Upper lobe of left lung (tissue), 6 donors: ENCODE data around the gene FGF1. TPM values are rescaled to one million over a fixed set of nuclear protein-coding genes. Genes with fewer than 3 reads are reported as not detected.
"Not testable (repeated sequence)": the region's sequence is repeated elsewhere in the genome, so short reads cannot be mapped to it uniquely, and the experiment has no call there.

ENCODE experiments used
- ATAC-seq, 2 donors: fragments of 200-7000 bp; cut with Tn5 transposase; one replicate each; pipeline ENCODE4 v1.9.1; 2022; ENCODE audit warnings: mild to moderate bottlenecking in 2 of 2, moderate library complexity in 2 of 2; ENCODE audit not compliant: low FRiP score in 2 of 2
- DNase-seq, 2 donors: peaks; one replicate each; pipeline ENCODE4 v3.0.0-alpha.2; 2019 to 2020
- H3K27ac ChIP-seq, 4 donors: fragments of 200-600 bp; sonication (generic); one replicate each; pipeline ENCODE4 v1.5.1; 2016 to 2019
- H3K27me3 ChIP-seq, 4 donors: fragments of 200-600 bp; sonication (generic); one replicate each; pipeline ENCODE4 v1.5.1; 2017 to 2019
- H3K36me3 ChIP-seq, 4 donors: fragments of 200-600 bp; sonication (generic); one replicate each; pipeline ENCODE4 v1.5.1; 2016 to 2019
- H3K4me1 ChIP-seq, 4 donors: fragments of 200-600 bp; sonication (generic); one replicate each; pipeline ENCODE4 v1.5.1; 2018 to 2019
- H3K4me3 ChIP-seq, 4 donors: fragments of 200-600 bp; sonication (generic); one replicate each; pipeline ENCODE4 v1.5.1; 2017 to 2019; ENCODE audit warnings: mild to moderate bottlenecking in 2 of 4, moderate library complexity in 1 of 4
- H3K9me3 ChIP-seq, 4 donors: fragments of 200-600 bp; sonication (generic); one replicate each; pipeline ENCODE4 v1.5.1; 2018 to 2019
- EP300 ChIP-seq, 4 donors: sonication (generic); formaldehyde crosslinking; IDR thresholded peaks; one replicate each; pipeline ENCODE4 v1.5.1; 2017; ENCODE audit warnings: antibody characterized with exemption in 4 of 4, control low read depth in 2 of 4
- POLR2A ChIP-seq, 4 donors: fragments of 450-650 bp; IDR thresholded peaks; one replicate each; pipeline ENCODE4 v1.5.1; 2016 to 2017; ENCODE audit warnings: antibody characterized with exemption in 4 of 4, mild to moderate bottlenecking in 2 of 4
- POLR2AphosphoS5 ChIP-seq, 2 donors: sonication (generic); formaldehyde crosslinking; IDR thresholded peaks; one replicate each; pipeline ENCODE4 v1.5.1; 2017; ENCODE audit warnings: antibody characterized with exemption in 2 of 2
- WGBS, 2 donors: methylation state at CpG; one replicate each; pipeline ENCODE4 v1.1.5; 2017 to 2018; 5-methylcytosine and 5-hydroxymethylcytosine counted together
- total RNA-seq, 6 donors: library from RNA; depleted of rRNA in 4 of 6; stranded (reverse); fragments of >200 nt in 4 of 6; gene quantifications; one replicate each; pipeline versions ENCODE4 v1.1.0 to v1.2.1, GENCODE V29; 2016 to 2021
- TF ChIP-seq, protein P1 (sequence below), 6 experiments: fragments of 450-650 bp in 4 of 6; fragments of 200-600 bp in 2 of 6; sonication (generic) in 2 of 6; IDR thresholded peaks; one replicate each; pipeline ENCODE4 v1.5.1; 2016 to 2019; ENCODE audit warnings: antibody characterized with exemption in 6 of 6
- donor health status: DM: no; HTN: no; CAD: no; lungs with moderate emphysema.
- donor health status: DM: no; HTN: yes; CAD: no; lungs with severe emphysema.

FGF1 gene
- total RNA-seq, 6 donors from 2014 or later = 0.63 to 1.3 (median 0.77) TPM; not detected in 2

DNA sequence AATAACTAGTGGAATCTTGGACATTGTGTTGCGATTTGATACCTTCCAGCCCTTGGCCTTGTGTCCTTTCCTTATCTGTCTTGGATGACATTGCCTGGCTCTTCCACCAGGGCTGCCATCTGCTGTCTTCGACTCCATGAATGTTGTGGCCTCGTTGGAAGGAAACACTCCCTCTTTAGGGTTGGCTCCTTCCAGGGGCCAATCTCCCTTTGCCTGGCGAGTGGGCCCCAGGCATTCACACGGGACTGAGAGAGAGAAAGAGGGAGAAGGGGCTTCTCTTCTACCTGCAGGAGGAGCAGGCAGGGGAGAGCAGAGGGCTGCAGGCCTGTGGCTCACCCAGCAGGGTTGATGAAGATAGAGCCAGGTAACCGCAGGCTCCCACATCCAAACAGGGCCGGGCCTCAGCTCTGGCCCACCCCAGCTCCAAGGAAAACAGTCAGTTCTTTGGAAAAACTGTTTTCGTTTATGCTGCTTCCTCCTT lies 31.3 kb downstream of the FGF1 start:
- H3K36me3 ChIP-seq = no peaks in the 10 kb centered on the region
- TF ChIP-seq POLR2AphosphoS5 (IDR thresholded peaks at IDR 0.05) = no peak
- TF ChIP-seq, protein P1, sequence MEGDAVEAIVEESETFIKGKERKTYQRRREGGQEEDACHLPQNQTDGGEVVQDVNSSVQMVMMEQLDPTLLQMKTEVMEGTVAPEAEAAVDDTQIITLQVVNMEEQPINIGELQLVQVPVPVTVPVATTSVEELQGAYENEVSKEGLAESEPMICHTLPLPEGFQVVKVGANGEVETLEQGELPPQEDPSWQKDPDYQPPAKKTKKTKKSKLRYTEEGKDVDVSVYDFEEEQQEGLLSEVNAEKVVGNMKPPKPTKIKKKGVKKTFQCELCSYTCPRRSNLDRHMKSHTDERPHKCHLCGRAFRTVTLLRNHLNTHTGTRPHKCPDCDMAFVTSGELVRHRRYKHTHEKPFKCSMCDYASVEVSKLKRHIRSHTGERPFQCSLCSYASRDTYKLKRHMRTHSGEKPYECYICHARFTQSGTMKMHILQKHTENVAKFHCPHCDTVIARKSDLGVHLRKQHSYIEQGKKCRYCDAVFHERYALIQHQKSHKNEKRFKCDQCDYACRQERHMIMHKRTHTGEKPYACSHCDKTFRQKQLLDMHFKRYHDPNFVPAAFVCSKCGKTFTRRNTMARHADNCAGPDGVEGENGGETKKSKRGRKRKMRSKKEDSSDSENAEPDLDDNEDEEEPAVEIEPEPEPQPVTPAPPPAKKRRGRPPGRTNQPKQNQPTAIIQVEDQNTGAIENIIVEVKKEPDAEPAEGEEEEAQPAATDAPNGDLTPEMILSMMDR (IDR thresholded peaks at IDR 0.05) = no peak
- TF ChIP-seq EP300 (IDR thresholded peaks at IDR 0.05) = no peak
- TF ChIP-seq POLR2A (IDR thresholded peaks at IDR 0.05) = no peak
- H3K4me3 ChIP-seq = no peak overlapping the region
- H3K4me1 ChIP-seq = peaks cover 0 to 8% (median 3%) of the 10 kb centered on the region in 4 donors
- 66 to 72% methylated on average over 8 of the region's 8 CpGs for WGBS, 2 donors
- no peak for DNase-seq
- peak overlapping the region in 1 of 4 donors; percentile 18 for H3K27ac ChIP-seq
- ATAC-seq = no peak
- H3K9me3 ChIP-seq = no peaks in the 10 kb centered on the region
- H3K27me3 ChIP-seq = no peaks in the 10 kb centered on the region

DNA sequence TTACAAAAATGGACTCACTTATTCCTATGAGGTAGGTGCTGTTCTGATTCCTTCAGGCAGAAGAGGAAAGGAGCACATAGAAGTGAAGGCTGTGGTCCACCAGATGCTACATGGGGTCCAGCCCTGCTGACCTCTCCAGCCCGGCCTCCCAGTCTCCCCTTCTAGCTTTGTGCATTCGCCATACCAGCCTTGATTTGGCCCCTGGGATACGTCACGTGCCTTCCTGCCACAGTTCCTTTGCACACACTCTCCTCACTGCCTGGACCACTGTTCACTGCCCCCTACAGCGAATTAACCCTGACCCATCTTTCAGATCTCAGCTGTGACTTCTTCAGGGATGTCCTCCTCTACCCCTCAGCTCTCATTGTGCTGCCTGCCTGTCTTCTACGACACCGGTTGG lies 32.6 kb downstream of the FGF1 start:
- TF ChIP-seq POLR2A (IDR thresholded peaks at IDR 0.05) (no peak), EP300 (IDR thresholded peaks at IDR 0.05) (no peak), POLR2AphosphoS5 (IDR thresholded peaks at IDR 0.05) (no peak)
- no peaks in the 10 kb centered on the region for H3K36me3 ChIP-seq
- H3K4me1 ChIP-seq = peaks cover 0 to 8% (median 3%) of the 10 kb centered on the region in 4 donors
- no peak overlapping the region for H3K4me3 ChIP-seq
- DNase-seq (no peak), ATAC-seq (no peak)
- 91 to 93% methylated on average over 7 of the region's 7 CpGs for WGBS, 2 donors
- no peaks in the 10 kb centered on the region for H3K27me3 ChIP-seq
- H3K9me3 ChIP-seq = no peaks in the 10 kb centered on the region
- no peak overlapping the region for H3K27ac ChIP-seq

DNA sequence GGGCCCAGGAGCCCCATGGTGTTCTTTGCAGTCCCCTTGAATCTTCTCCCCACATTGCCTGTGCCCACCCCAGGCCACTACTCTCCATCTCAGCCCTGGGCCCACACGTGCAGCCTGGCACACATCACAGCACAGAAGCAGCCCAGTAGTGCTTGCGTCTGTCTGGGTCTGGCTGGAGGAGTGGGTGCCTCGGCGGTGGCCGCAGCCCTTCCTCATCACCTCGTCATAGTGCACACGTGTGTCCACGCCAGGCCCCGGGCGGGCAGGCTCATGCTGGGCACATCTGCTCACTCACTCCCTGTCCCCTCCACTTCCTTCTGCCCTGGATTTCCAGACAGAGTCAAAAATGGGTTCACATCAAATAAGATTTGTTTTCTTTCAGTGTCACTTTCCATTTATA lies 33.3 kb downstream of the FGF1 start:
- Histone ChIP-seq H3K27me3 (no peaks in the 10 kb centered on the region), H3K4me1 (peaks cover 0 to 8% (median 3%) of the 10 kb centered on the region in 4 donors), H3K4me3 (no peak overlapping the region), H3K36me3 (no peaks in the 10 kb centered on the region), H3K9me3 (no peaks in the 10 kb centered on the region), H3K27ac (peak overlapping the region in 1 of 4 donors; percentile 12)
- WGBS, 2 donors = 88 to 93% methylated on average over 10 of the region's 10 CpGs
- DNase-seq = peak in 1 of 2 donors; percentile 73
- no peak for TF ChIP-seq EP300 (IDR thresholded peaks at IDR 0.05)
- no peak for TF ChIP-seq POLR2A (IDR thresholded peaks at IDR 0.05)
- TF ChIP-seq, protein P1 (IDR thresholded peaks at IDR 0.05) = no peak
- no peak for TF ChIP-seq POLR2AphosphoS5 (IDR thresholded peaks at IDR 0.05)
- ATAC-seq = peak in 1 of 2 donors; percentile 56

DNA sequence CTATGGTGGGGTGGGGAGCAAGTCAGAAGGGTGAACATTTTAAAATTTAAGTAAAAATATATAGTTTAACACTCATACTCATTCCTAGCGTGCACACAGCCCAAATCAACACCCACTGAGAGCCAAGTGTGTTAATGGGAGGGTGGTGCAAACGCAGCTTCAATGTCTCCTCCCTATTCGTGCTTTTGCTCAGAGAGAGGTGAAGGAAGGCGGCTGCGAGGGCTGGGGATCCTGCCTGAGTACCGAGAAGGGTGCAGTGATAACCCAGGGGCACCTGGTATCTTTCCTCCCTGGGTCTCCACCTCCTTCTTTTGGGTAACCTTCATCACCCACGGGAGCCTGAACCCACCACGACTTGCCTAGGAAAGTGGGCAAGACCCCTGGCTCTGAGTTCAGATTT lies 35.0 kb downstream of the FGF1 start:
- TF ChIP-seq EP300 (IDR thresholded peaks at IDR 0.05) = no peak
- TF ChIP-seq, protein P1 (IDR thresholded peaks at IDR 0.05) = no peak
- TF ChIP-seq POLR2A (IDR thresholded peaks at IDR 0.05) = no peak
- no peaks in the 10 kb centered on the region for H3K9me3 ChIP-seq
- H3K36me3 ChIP-seq = no peaks in the 10 kb centered on the region
- H3K27me3 ChIP-seq = no peaks in the 10 kb centered on the region
- DNase-seq (no peak), ATAC-seq (no peak)
- H3K4me3 ChIP-seq = no peak overlapping the region
- peaks cover 0 to 6% (median 1%) of the 10 kb centered on the region in 4 donors for H3K4me1 ChIP-seq
- WGBS, 2 donors = 68 to 74% methylated on average over 8 of the region's 8 CpGs
- no peak overlapping the region for H3K27ac ChIP-seq

DNA sequence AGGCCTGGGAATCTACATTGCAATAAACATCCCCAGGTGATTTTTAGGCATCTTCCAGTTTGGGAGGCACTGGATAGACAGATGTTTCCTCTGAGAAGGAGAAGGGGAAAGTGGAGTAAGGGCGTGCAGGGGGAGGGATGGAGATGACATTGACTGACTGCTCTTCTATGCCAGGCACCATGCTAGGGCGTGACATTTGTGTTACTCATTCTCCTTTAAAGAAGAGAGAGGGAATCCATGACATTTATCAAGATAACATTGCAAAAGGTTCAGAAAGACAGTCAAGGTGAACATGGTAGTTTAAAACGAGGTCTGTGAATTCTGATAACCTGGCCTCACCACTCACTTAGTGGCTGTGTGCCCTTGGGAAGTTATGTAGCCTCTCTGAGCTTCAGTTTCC lies 35.8 kb downstream of the FGF1 start:
- no peak for ATAC-seq
- TF ChIP-seq EP300 (IDR thresholded peaks at IDR 0.05) = no peak
- TF ChIP-seq, protein P1 (IDR thresholded peaks at IDR 0.05) = no peak
- no peak for TF ChIP-seq POLR2A (IDR thresholded peaks at IDR 0.05)
- no peak for TF ChIP-seq POLR2AphosphoS5 (IDR thresholded peaks at IDR 0.05)

DNA sequence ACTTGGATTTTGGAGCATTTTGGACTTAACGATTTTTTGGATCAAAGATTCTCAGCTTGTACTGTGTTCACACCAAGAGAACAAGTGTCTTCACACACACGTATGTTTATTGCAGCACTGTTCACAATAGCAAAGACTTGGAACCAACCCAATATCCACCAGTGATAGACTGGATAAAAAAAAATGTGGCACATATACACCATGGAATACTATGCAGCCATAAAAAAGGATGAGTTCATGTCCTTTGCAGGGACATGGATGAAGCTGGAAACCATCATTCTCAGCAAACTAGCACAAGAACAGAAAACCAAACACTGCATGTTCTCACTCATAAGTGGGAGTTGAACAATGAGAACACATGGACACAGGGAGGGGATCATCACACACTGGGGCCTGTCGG lies 37.8 kb downstream of the FGF1 start:
- not testable (repeated sequence) for DNase-seq, H3K4me1 ChIP-seq, ATAC-seq, H3K4me3 ChIP-seq, H3K27me3 ChIP-seq, H3K9me3 ChIP-seq, H3K27ac ChIP-seq, H3K36me3 ChIP-seq
- 94 to 98% methylated on average over 2 of the region's 3 CpGs for WGBS, 2 donors

More for the DNA sequence above, 35.8 kb downstream of the FGF1 start:
- Histone ChIP-seq H3K4me1 (peaks cover 0 to 3% (median 0%) of the 10 kb centered on the region in 4 donors), H3K9me3 (no peaks in the 10 kb centered on the region), H3K27ac (no peak overlapping the region), H3K36me3 (no peaks in the 10 kb centered on the region), H3K4me3 (no peak overlapping the region), H3K27me3 (no peaks in the 10 kb centered on the region)
- DNase-seq = no peak
- WGBS, 2 donors = 78 to 81% methylated on average over 3 of the region's 3 CpGs
